8988T (cell line): ENCODE data around the gene SECISBP2.
"Not testable (repeated sequence)": the region's sequence is repeated elsewhere in the genome, so short reads cannot be mapped to it uniquely, and the experiment has no call there.

Experiments
- DNase-seq: peaks from one replicate; pipeline ENCODE4 v3.0.0; 2011

Gene SECISBP2

GRCh38 chr9:89309608-89310474 is 8.5 kb upstream of the SECISBP2 start:
- no peak for DNase-seq

DNA sequence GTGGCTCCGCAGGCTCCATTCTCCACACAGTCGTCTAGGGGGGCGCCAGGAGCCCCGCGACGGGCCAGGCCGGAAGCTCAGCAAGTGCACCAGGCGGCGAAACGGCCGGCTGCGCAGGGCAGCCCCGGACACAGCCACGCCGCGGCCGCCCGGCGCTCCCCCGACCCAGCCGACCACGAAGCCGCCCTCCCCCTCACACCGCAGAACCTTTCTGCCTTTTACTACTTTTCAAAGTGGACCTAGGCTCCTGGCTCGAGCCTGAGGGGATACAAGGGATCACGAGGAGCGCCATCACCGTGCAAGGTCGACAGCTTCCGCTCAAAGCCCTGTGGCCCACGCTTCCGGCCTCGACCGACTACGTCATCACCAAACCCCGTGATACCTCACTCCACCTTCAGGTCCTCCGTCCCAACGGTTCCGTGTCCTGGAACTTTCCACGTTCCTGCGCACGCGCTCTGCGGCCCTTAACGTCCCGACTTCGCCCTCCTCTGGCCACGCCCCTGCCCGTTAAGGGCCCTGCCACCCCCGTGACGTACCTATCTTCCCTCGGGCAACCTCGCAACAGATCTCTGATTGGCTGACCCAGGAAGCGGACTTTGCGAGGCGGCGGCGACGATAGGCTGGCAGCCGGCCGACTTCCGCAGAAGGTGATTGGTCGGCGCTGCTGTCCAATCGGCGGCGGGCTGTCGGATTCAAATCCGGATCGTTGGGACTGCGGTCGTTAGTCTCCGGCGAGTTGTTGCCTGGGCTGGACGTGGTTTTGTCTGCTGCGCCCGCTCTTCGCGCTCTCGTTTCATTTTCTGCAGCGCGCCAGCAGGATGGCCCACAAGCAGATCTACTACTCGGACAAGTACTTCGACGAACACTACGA is 7.6 kb upstream of the SECISBP2 start, which contains the start of gene CKS2:
CKS2 (plus strand) TSS at position 721 of the 871 bp plus-strand sequence; CDS start at position 819, 98 bp downstream.
- DNase-seq = peak; percentile 85

DNA sequence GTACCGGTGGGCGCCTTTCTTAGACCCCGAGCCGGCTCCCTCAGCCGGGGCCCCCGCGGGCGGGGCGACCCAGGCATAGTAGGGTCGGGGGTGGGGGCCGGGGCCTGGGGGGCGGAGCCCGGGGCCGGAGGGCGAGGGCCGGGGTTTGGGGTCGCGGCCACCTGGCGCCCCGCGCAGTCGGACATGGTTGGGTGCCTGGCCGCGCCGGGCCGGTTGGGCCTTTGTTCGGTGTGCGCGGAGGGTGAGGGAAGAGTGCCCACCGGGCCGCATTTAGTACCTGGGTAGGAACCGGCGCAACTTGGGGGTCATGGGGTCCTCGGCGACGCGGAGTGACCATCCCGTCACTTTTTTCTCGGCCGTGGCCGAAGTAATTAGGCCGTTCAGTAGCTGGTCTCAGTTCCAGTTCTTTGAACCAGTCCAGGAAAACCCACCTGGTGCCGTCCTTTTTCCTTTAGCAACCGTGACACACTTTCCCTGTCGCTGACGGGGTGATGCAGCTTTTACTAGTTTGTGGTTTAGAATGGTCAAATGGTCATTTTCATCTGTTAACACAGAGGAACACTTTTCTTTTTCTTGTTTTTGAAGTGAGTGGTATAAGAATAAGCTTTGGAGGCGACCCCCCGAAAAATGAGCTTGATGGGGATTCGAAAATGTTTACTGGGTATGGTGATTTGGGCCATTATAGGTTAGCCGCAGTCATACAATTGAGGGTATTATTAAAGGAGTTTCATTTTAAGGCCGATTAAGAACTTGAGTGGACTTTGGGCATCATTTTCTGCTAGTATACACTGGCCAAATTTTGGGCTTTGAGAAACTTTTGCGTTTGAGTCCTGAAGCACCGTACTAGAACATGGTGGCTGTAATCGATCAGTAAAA is 6.7 kb upstream of the SECISBP2 start:
- no peak for DNase-seq

GRCh38 chr9:89312222-89312571 is 6.1 kb upstream of the SECISBP2 start:
- no peak for DNase-seq

GRCh38 chr9:89313842-89314241 is 4.5 kb upstream of the SECISBP2 start:
- no peak for DNase-seq

DNA sequence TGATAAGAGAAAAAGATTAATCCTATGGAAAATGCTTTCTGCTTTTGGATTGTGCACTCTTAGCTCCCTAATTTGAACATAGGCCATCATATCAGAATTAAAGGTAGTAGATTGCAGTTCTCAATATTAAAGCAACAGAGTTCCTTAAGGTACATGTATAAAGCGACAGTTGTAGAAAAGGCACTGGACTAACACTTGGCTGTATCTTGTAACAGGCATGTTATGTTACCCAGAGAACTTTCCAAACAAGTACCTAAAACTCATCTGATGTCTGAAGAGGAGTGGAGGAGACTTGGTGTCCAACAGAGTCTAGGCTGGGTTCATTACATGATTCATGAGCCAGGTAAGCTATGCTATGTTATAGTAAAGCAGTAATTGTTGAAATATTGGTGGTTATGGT is 3.3 kb upstream of the SECISBP2 start:
- DNase-seq = no peak

GRCh38 chr9:89315482-89315881 is 2.8 kb upstream of the SECISBP2 start:
- no peak for DNase-seq

DNA sequence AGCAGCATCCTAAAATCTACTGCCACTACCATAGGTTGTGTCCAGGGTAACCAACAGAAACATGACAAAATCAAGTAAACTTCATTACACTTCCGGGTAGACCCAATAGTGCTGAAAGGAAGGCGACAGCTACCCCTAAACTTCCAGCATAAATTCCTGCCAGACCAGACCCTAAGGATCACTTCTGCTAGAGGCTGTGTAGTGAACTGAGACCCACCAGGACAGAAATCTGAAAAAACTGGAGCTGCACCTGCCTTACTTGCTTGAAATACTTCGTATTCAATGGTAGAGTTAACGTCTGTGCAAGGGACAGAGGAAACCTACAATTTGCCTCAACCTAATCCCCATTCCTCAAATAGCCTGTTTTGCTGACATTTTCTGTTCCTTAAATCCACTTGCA is 1.0 kb upstream of the SECISBP2 start:
- DNase-seq = no peak

DNA sequence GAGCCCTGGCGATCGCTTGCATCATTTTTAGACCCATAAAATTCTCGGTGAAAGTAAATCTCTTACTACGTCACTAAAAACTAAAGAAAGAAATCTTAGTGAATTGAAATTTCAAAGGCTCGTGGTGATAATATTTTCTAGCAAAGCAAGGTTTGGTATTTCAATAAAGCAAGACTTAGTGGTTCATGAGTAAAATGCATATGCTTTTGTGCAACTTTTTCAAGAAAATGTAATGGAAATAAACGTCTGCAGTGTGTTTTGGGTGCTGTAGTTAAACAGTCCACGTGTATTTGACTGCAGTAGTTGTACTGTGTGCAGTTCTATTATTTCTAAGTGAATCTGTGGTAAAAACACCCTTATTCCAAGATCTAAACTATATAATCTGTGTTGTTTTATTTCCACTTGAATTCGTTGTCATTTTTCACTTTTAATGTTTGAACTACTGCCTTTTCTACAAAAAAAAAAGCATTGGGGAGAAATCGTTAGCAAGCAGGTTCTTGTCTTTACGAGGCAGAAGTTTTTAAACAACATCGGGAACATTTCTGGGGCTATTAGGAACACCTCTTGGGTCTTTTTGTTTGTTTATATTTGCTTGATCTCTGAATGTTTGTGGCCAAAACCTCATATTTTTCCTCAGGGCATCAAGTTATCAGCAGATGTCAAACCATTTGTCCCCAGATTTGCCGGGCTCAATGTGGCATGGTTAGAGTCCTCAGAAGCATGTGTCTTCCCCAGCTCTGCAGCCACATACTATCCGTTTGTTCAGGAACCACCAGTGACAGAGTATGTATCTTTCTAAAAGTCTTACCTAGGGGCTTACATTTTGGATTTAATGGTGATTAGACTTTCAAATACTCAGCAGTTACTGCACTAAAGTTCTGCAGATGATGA is 960 bp downstream of the SECISBP2 start:
- no peak for DNase-seq

DNA sequence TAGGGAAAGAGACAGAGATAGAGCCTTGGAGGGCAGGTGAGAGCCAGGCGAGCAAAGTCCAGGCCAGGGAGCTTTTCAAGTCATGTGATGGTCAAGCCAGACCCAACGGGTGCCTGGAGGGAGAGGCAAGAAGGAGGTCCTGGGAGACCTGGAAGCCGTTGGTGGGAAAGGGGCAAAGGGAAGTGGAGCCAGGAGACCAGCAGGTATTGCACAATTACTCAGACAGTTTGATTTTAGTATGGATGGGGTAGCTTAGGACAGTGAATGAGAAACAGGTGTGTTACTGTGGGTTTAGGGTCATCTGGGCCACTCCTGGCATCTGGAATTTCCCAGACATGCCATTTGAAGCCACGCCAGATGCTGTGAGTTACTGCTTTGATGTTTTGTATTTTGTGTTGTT is 5.1 kb downstream of the SECISBP2 start:
- DNase-seq = no peak

GRCh38 chr9:89325733-89326132 is 7.4 kb downstream of the SECISBP2 start:
- no peak for DNase-seq

DNA sequence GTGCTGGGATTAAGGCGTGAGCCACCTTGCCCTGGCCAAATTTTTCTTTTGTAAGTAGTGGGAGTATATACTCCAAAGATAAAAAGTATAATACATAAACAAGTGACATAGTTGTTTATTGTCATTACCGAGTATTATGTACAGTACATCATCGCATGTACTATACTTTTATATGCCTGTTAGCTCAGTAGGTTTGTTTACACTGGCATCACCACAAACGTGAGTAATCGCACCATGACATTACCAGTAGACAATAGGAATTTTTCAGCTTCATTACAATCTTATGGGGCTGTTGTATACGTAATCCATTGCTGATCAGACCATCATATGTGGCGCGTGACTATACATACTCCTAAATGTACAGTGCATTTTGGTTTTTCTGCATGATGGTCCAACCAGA is 9.8 kb downstream of the SECISBP2 start:
- no peak for DNase-seq

GRCh38 chr9:89329917-89330316 is 11.6 kb downstream of the SECISBP2 start:
- DNase-seq = no peak

DNA sequence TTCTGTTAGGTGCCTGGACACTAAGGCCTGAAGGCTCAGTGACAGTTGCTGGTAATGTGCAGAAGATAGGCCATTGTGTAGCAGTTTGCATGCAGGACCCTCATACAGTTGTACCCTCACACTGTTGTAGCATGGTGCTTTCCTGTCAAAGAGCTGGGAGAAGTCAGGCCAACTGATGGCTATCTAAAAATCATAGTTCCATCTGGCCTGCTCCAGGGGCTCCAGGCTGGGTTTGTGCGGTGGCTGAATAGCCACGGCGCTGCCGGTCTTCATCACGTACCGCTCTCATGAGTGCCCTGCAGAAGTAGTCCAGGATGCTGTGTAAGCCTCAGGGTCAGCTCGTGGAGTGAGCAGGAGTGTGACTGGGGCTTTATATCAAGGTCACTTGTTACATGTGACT is 12.2 kb downstream of the SECISBP2 start:
- DNase-seq = no peak

DNA sequence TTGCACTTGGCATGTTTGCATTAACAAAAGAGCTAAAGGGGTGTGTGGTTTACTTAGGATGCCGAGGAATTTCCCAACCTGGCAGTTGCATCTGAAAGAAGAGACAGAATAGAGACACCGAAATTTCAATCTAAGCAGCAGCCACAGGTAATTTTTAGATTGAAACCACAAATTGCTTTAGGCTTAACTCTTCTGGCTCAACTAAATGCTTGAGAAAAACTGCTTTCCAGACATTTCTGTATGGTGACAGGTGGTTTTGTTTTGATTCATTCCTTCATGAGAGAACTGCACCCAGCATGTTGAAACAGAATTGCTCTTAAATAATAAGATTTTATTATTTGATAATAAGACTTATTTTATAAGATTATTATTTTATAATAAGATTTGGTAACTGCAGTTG is 21.5 kb downstream of the SECISBP2 start:
- no peak for DNase-seq

DNA sequence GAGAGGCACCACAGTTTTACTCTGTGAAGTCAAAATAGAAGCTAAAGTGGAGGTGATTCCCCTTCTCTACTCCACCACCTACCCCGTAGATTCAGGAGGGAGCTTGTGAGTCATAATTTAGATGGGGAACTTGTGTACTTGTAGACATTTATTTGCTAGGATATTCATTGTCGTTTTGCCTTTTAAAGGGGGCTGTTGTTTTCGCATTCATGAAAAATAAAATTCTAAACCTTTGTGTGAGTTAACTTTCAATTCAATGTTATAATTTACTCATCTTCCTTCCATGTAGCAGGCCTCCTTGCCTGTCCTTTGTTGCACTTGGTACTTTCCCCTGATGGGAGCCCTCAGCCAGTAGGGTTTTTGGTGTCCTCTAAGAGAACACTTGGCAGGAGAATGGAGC is 22.0 kb downstream of the SECISBP2 start:
- no peak for DNase-seq

- no peak for DNase-seq
These were observed 23.9 kb downstream of the SECISBP2 start for GRCh38 chr9:89342213-89342612.

GRCh38 chr9:89342948-89343347 is 24.6 kb downstream of the SECISBP2 start:
- DNase-seq = no peak

DNA sequence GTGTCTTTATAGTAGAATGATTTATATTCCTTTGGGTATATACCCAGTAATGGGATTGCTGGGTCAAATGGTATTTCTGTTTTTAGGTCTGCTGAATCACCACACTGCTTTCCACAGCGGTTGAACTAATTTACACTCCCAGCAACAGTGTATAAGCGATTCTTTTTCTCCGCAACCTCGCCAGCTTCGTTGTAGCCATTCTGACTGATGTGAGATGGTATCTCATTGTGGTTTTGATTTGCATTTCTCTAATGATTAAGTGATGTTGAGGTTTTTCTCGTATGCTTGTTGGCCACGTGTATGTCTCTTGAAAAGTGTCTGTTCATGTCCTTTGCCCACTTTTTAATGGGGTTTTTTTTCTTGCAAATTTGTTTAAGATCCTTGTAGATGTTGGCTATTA is 25.5 kb downstream of the SECISBP2 start:
- DNase-seq = not testable (repeated sequence)

DNA sequence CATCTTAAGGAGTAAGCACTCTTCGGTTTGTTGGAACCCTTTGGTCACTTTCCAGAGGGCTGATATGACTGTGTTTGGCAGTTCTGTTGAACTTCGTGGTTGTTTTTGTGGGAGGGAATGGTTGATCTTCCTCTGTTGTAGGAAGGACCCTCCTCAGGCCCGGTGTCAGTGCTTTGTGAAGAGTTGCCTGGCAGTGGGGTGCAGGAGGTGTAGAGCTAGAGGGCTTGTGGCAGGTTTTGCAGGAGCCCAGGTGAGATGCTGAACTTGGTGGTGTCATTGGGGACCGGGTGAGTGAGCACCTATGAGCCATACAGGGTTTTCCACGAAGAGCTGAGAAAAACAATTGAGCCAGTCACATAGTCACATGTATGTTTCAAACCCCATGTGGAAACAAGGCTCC is 27.2 kb downstream of the SECISBP2 start:
- no peak for DNase-seq

DNA sequence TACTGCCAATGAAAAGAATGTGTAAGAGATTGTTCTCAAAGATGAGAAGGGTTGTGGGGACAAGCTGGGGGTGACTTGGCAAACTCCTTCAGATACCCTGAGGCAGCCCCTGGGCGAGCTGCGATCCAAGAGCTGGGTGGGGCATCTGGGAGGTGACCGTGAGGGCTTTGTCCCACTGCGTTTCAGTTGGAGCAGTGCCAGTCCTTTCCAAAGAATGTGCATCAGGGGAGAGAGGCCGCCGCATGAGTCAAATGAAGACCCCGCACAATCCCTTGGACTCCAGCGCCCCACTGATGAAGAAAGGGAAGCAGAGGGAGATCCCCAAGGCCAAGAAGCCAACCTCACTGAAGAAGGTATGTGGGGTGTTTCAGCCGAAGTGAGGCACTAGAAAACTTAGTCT is 28.4 kb downstream of the SECISBP2 start:
- DNase-seq = no peak

DNA sequence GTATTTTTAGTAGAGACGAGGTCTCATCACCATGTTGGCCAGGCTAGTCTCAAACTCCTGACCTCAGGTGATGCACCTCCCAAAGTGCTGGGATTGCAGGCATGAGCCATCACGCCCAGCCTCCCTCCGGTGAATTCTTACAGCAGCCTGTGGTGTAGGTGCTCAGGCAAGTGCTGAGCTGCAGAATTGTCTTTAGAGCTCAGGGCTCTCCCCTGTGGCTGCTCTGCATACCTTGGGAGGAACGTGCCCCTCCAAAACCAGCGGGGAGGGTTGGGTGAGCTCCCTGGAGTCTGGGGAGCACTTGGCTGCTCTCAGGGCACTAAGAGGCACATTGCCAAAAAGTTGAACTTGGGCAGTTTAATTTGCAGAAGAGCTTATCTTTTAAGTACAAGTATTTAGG is 29.4 kb downstream of the SECISBP2 start:
- no peak for DNase-seq
